SK-N-SH (cell line): ENCODE results near the gene FZD1. TPM values are rescaled to one million over a fixed set of nuclear protein-coding genes. Genes with fewer than 3 reads are reported as not detected.

Source experiments
- CTCF ChIA-PET: fragments of 300-600, 350-600 bp; formaldehyde crosslinking; extraction: SDS; loops from one replicate; lab custom pipeline; 2021; lab: Yijun Ruan, JAX
- POLR2A ChIA-PET: fragments of 350-600 bp; sonication (Branson Sonifier 250); formaldehyde crosslinking; extraction: SDS; loops from one replicate; lab custom pipeline; 2020; ENCODE audit warnings: antibody characterized with exemption, inconsistent platforms; lab: Yijun Ruan, JAX
- DNase-seq: peaks from one replicate; pipeline ENCODE4 v3.0.0; 2012
- H2AFZ ChIP-seq: fragments of 200-600 bp; sonication (generic); 2 replicates; pipeline ENCODE4 v1.8.1; 2016; ENCODE audit warnings: antibody characterized with exemption, mild to moderate bottlenecking, low read depth
- H3F3A ChIP-seq: fragments of 200-600 bp; sonication (generic); replicated peaks from 2 replicates; pipeline ENCODE3; 2016; ENCODE audit warnings: antibody characterized with exemption, mild to moderate bottlenecking; ENCODE audit not compliant: insufficient read depth
- H3K27ac ChIP-seq, 2 experiments: fragments of 200-500 bp in 1 of 2; fragments of 200-600 bp in 1 of 2; sonication (Bioruptor generic) in 1 of 2; sonication (generic), shearing (Covaris generic) in 1 of 2; 2 replicates each; pipeline versions ENCODE4 v1.5.1 to v1.6.1; 2014 to 2016; ENCODE audit warnings: low read depth in 2 of 2, inconsistent platforms in 1 of 2, low read length in 1 of 2, mild to moderate bottlenecking in 1 of 2, mixed read lengths in 1 of 2
- H3K27me3 ChIP-seq: fragments of 200-600 bp; sonication (generic), shearing (Covaris generic); 2 replicates; pipeline ENCODE4 v1.6.1; 2016; ENCODE audit warnings: mixed run types; ENCODE audit not compliant: insufficient read depth
- H3K36me3 ChIP-seq, 2 experiments: fragments of 200-500 bp in 1 of 2; fragments of 200-600 bp in 1 of 2; sonication (Bioruptor generic) in 1 of 2; sonication (generic) in 1 of 2; replicated peaks in 1 of 2; 2 replicates each; pipeline versions ENCODE3 to v1.5.1; 2014 to 2016; ENCODE audit warnings: low read length in 1 of 2, mild to moderate bottlenecking in 1 of 2; ENCODE audit not compliant: insufficient read depth in 2 of 2, control insufficient read depth in 1 of 2
- H3K4me1 ChIP-seq, 2 experiments: fragments of 200-500 bp in 1 of 2; fragments of 200-600 bp in 1 of 2; sonication (Bioruptor generic) in 1 of 2; sonication (generic), shearing (Covaris generic) in 1 of 2; 2 replicates each; pipeline versions ENCODE4 v1.5.1 to v1.6.1; 2014 to 2016; ENCODE audit warnings: low read depth in 1 of 2, low read length in 1 of 2, mixed run types in 1 of 2; ENCODE audit not compliant: insufficient read depth in 2 of 2, control insufficient read depth in 1 of 2
- H3K4me2 ChIP-seq: fragments of 200-600 bp; sonication (generic), shearing (Covaris generic); 2 replicates; pipeline ENCODE4 v1.6.1; 2017; ENCODE audit warnings: mixed run types
- H3K4me3 ChIP-seq, 2 experiments: fragments of 200-500 bp in 1 of 2; fragments of 200-600 bp in 1 of 2; sonication (Bioruptor generic) in 1 of 2; sonication (generic), shearing (Covaris generic) in 1 of 2; 2 replicates each; pipeline versions ENCODE4 v1.5.1 to v1.8.1; 2014 to 2016; ENCODE audit warnings: low read depth in 2 of 2, inconsistent platforms in 1 of 2, low read length in 1 of 2, mild to moderate bottlenecking in 1 of 2, mixed read lengths in 1 of 2, moderate library complexity in 1 of 2
- H3K79me2 ChIP-seq: fragments of 200-600 bp; sonication (generic); 2 replicates; pipeline ENCODE4 v1.8.1; 2017; ENCODE audit warnings: mild to moderate bottlenecking; ENCODE audit not compliant: insufficient read depth
- H3K9ac ChIP-seq: fragments of 200-600 bp; sonication (generic); 2 replicates; pipeline ENCODE4 v1.6.1; 2017; ENCODE audit warnings: mixed run types
- H3K9me2 ChIP-seq: fragments of 200-600 bp; sonication (generic); 2 replicates; pipeline ENCODE4 v1.6.1; 2017; ENCODE audit warnings: mixed run types
- H3K9me3 ChIP-seq: fragments of 200-600 bp; sonication (generic); 2 replicates; pipeline ENCODE4 v1.6.1; 2017; ENCODE audit warnings: mixed run types, mild to moderate bottlenecking, moderate library complexity
- H4K20me1 ChIP-seq: fragments of 200-600 bp; sonication (generic); 2 replicates; pipeline ENCODE4 v1.6.1; 2017; ENCODE audit warnings: mild to moderate bottlenecking, mixed run types; ENCODE audit not compliant: insufficient read depth
- ELF1 ChIP-seq: IDR thresholded peaks from 2 replicates; pipeline ENCODE4 v1.4.0; 2012
- EZH2phosphoT487 ChIP-seq: fragments of 200-600 bp; sonication (generic); IDR thresholded peaks from 2 replicates; pipeline ENCODE4 v1.6.1; 2017; ENCODE audit warnings: low read depth, mixed run types, mild to moderate bottlenecking, antibody characterized with exemption, moderate library complexity, borderline replicate concordance
- FOXJ3 ChIP-seq: sonication (generic); formaldehyde crosslinking; IDR thresholded peaks from 2 replicates; pipeline ENCODE4 v1.5.1; 2020; ENCODE audit warnings: mild to moderate bottlenecking, missing genetic modification reagents
- FOXM1 ChIP-seq: IDR thresholded peaks from 2 replicates; pipeline ENCODE4 v1.4.0; 2012; ENCODE audit warnings: low read depth, mild to moderate bottlenecking
- GABPA ChIP-seq: IDR thresholded peaks from 2 replicates; pipeline ENCODE4 v1.4.0; 2012; ENCODE audit warnings: low read depth, mild to moderate bottlenecking
- IRF3 ChIP-seq: fragments of 150-350 bp; IDR thresholded peaks from 2 replicates; pipeline ENCODE4 v1.6.1; 2016; ENCODE audit warnings: mild to moderate bottlenecking, low read depth, low read length
- MAX ChIP-seq: IDR thresholded peaks from 2 replicates; pipeline ENCODE4 v1.4.0; 2012; ENCODE audit warnings: low read depth
- MXI1 ChIP-seq: IDR thresholded peaks from 2 replicates; pipeline ENCODE4 v1.6.1; 2012; ENCODE audit warnings: mild to moderate bottlenecking, low read depth, low read length, improper control_type of control experiment
- NRF1 ChIP-seq: IDR thresholded peaks from 2 replicates; pipeline ENCODE4 v1.6.1; 2012; ENCODE audit warnings: low read depth, mild to moderate bottlenecking, low read length
- RCOR1 ChIP-seq: fragments of 150-350 bp; IDR thresholded peaks from 2 replicates; pipeline ENCODE4 v1.6.1; 2017; ENCODE audit warnings: antibody characterized with exemption, low read length
- REST ChIP-seq: IDR thresholded peaks from 2 replicates; pipeline ENCODE4 v1.6.1; 2012; ENCODE audit warnings: mild to moderate bottlenecking, low read depth, low read length, moderate library complexity
- RFX5 ChIP-seq: IDR thresholded peaks from 2 replicates; pipeline ENCODE4 v1.6.1; 2012; ENCODE audit warnings: mild to moderate bottlenecking, improper control_type of control experiment, low read length
- SMC3 ChIP-seq: IDR thresholded peaks from 2 replicates; pipeline ENCODE4 v1.6.1; 2012; ENCODE audit warnings: low read depth, low read length, improper control_type of control experiment
- TEAD4 ChIP-seq: IDR thresholded peaks from 2 replicates; pipeline ENCODE4 v1.4.0; 2012; ENCODE audit warnings: mild to moderate bottlenecking, borderline replicate concordance; ENCODE audit not compliant: insufficient read depth
- USF2 ChIP-seq: fragments of 150-350 bp; IDR thresholded peaks from 2 replicates; pipeline ENCODE4 v1.6.1; 2017; ENCODE audit warnings: antibody characterized with exemption, low read length, low read depth, borderline replicate concordance
- YY1 ChIP-seq: IDR thresholded peaks from 2 replicates; pipeline ENCODE4 v1.4.0; 2012; ENCODE audit warnings: low read depth, mild to moderate bottlenecking
- WGBS: methylation state at CpG from one replicate; pipeline ENCODE4 v1.1.6; 2017; ENCODE audit warnings: low lambda C conversion rate; 5-methylcytosine and 5-hydroxymethylcytosine counted together
- polyA plus RNA-seq, 3 experiments: library from polyadenylated mRNA; depleted of rRNA; stranded (reverse); fragments of >200 nt; gene quantifications; 2 replicates each; pipeline ENCODE4 v1.2.3, GENCODE V29; 2012
- TF ChIP-seq, protein P1 (sequence below): IDR thresholded peaks from 2 replicates; pipeline ENCODE4 v1.4.0; 2012; ENCODE audit warnings: low read depth, borderline replicate concordance
- TF ChIP-seq, protein P2 (sequence below): fragments of 200-600 bp; sonication (generic); IDR thresholded peaks from 2 replicates; pipeline ENCODE4 v1.6.1; 2017; ENCODE audit warnings: antibody characterized with exemption, mild to moderate bottlenecking, moderate library complexity
- TF ChIP-seq, protein P3 (sequence below): IDR thresholded peaks from 2 replicates; pipeline ENCODE4; 2012

FZD1 gene
- polyA plus RNA-seq, 1 of the 3 experiments (the other 2 are of a cell fraction) = 3.8 TPM

- TF ChIP-seq EZH2phosphoT487 (no peak), FOXM1 (no peak), ELF1 (no peak), YY1 (no peak), SMC3 (no peak), TEAD4 (no peak), RFX5 (no peak), NRF1 (no peak), GABPA (no peak), MAX (no peak), FOXJ3 (no peak), USF2 (no peak), RCOR1 (no peak), REST (no peak), MXI1 (no peak), IRF3 (no peak)
- TF ChIP-seq, protein P1, sequence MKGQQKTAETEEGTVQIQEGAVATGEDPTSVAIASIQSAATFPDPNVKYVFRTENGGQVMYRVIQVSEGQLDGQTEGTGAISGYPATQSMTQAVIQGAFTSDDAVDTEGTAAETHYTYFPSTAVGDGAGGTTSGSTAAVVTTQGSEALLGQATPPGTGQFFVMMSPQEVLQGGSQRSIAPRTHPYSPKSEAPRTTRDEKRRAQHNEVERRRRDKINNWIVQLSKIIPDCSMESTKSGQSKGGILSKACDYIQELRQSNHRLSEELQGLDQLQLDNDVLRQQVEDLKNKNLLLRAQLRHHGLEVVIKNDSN = no peak
- TF ChIP-seq, protein P2, sequence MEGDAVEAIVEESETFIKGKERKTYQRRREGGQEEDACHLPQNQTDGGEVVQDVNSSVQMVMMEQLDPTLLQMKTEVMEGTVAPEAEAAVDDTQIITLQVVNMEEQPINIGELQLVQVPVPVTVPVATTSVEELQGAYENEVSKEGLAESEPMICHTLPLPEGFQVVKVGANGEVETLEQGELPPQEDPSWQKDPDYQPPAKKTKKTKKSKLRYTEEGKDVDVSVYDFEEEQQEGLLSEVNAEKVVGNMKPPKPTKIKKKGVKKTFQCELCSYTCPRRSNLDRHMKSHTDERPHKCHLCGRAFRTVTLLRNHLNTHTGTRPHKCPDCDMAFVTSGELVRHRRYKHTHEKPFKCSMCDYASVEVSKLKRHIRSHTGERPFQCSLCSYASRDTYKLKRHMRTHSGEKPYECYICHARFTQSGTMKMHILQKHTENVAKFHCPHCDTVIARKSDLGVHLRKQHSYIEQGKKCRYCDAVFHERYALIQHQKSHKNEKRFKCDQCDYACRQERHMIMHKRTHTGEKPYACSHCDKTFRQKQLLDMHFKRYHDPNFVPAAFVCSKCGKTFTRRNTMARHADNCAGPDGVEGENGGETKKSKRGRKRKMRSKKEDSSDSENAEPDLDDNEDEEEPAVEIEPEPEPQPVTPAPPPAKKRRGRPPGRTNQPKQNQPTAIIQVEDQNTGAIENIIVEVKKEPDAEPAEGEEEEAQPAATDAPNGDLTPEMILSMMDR = no peak
- TF ChIP-seq, protein P3, sequence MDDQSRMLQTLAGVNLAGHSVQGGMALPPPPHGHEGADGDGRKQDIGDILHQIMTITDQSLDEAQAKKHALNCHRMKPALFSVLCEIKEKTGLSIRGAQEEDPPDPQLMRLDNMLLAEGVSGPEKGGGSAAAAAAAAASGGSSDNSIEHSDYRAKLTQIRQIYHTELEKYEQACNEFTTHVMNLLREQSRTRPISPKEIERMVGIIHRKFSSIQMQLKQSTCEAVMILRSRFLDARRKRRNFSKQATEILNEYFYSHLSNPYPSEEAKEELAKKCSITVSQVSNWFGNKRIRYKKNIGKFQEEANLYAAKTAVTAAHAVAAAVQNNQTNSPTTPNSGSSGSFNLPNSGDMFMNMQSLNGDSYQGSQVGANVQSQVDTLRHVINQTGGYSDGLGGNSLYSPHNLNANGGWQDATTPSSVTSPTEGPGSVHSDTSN = no peak
- TF ChIP-seq, all 33 proteins: peak for 0
- Histone ChIP-seq H3K79me2 (no peaks in the 10 kb centered on the region), H3K4me3 (no peak overlapping the region), H3K9ac (no peak overlapping the region), H3K36me3 (no peaks in the 10 kb centered on the region), H3K27ac (no peak overlapping the region), H3K9me2 (no peaks in the 10 kb centered on the region), H3K4me2 (no peak overlapping the region), H3K27me3 (no peaks in the 10 kb centered on the region), H4K20me1 (no peaks in the 10 kb centered on the region), H3K9me3 (no peaks in the 10 kb centered on the region), H2AFZ (peak overlapping the region; percentile 38; the same call in 1 of the 2 replicates), H3K4me1 (peaks cover 4 to 7% of the 10 kb centered on the region in 2 experiments; a peak in 1 of 4 replicates), H3F3A (no peaks in the 10 kb centered on the region)
- POLR2A ChIA-PET = no interaction called here
- 50% methylated on average over 4 of the region's 4 CpGs for WGBS
- no peak for DNase-seq
- CTCF ChIA-PET = interaction anchor here (0.6 to 1.6 kb wide), 7 partner anchors 9 to 319 kb away, joined by 3 to 5 read pairs (median 3); no protein-coding TSS in a partner anchor
Observed at GRCh38 chr7:91249506-91250233, 14.6 kb upstream of the FZD1 start.
